HCT116 (cell line): ENCODE results near the gene PEX1. TPM values are rescaled to one million over a fixed set of nuclear protein-coding genes. Genes with fewer than 3 reads are reported as not detected.
A peak's percentile ranks its signal among the peaks of the same experiment; 100 is the strongest.

Experiments used
- ATAC-seq: fragments of 200-7000 bp; cut with Tn5 transposase; 2 replicates; pipeline ENCODE4 v1.9.1; 2020; ENCODE audit warnings: mild to moderate bottlenecking, moderate library complexity
- BruUV-seq: library from RNA; stranded (reverse); fragments of 400-500 nt; replicated peaks from 2 replicates; lab custom pipeline; 2021; lab: Mats Ljungman, UMichigan
- CTCF ChIA-PET: fragments of 300-600 bp; sonication (Branson Sonifier 250); formaldehyde crosslinking; loops from one replicate; lab custom pipeline; 2021; ENCODE audit warnings: antibody characterized with exemption; lab: Charles Lee
- POLR2A ChIA-PET: fragments of 300-600, 350-600 bp; sonication (Branson Sonifier 250); formaldehyde crosslinking; loops from one replicate; lab custom pipeline; 2021; ENCODE audit warnings: antibody characterized with exemption; lab: Charles Lee
- RAD21 ChIA-PET, 2 experiments: fragments of 300-600 bp; sonication (Branson Sonifier 250); formaldehyde crosslinking; loops; one replicate each; lab custom pipeline; 2023; ENCODE audit warnings: low total read pairs in 2 of 2; ENCODE audit not compliant: uncharacterized antibody in 2 of 2, unreplicated experiment in 2 of 2, low non-redundant PET in 1 of 2; lab: Charles Lee
- DNase-seq: peaks from one replicate; pipeline ENCODE4 v3.0.0-alpha.2; 2010; ENCODE audit warnings: low read depth, low spot score
- H2AFZ ChIP-seq: fragments of 200-600 bp; shearing (Covaris generic), sonication (generic); 2 replicates; pipeline ENCODE4 v1.6.1; 2017; ENCODE audit warnings: low read depth, mixed run types, mixed read lengths, antibody characterized with exemption, low read length; ENCODE audit not compliant: poor library complexity, severe bottlenecking
- H3K27ac ChIP-seq: 2 replicates; pipeline ENCODE4 v1.5.1; 2012; ENCODE audit warnings: low read depth, low read length
- H3K27me3 ChIP-seq: fragments of 200-600 bp; sonication (generic); 2 replicates; pipeline ENCODE4 v1.6.1; 2016; ENCODE audit warnings: mixed run types, low read length, mixed read lengths; ENCODE audit not compliant: insufficient read depth
- H3K36me3 ChIP-seq, 2 experiments: fragments of 200-500 bp in 1 of 2; fragments of 200-600 bp in 1 of 2; sonication (Bioruptor generic) in 1 of 2; sonication (generic) in 1 of 2; 2 replicates each; pipeline versions ENCODE4 v1.5.1 to v1.6.1; 2014 to 2016; ENCODE audit warnings: low read length in 2 of 2, inconsistent platforms in 1 of 2, mixed read lengths in 1 of 2, mixed run types in 1 of 2; ENCODE audit not compliant: insufficient read depth in 2 of 2, control insufficient read depth in 1 of 2
- H3K4me1 ChIP-seq, 2 experiments: fragments of 200-600 bp in 1 of 2; sonication (generic) in 1 of 2; 2 replicates each; pipeline versions ENCODE4 v1.5.1 to v1.6.1; 2012 to 2017; ENCODE audit warnings: low read length in 2 of 2, inconsistent platforms in 1 of 2, mild to moderate bottlenecking in 1 of 2, mixed read lengths in 1 of 2, mixed run types in 1 of 2, moderate library complexity in 1 of 2; ENCODE audit not compliant: insufficient read depth in 2 of 2, control insufficient read depth in 1 of 2
- H3K4me2 ChIP-seq: fragments of 200-600 bp; sonication (generic); 2 replicates; pipeline ENCODE4 v1.6.1; 2017; ENCODE audit warnings: mixed run types, low read length, mixed read lengths
- H3K4me3 ChIP-seq, 2 experiments: fragments of 200-600 bp in 1 of 2; sonication (generic) in 1 of 2; replicated peaks in 1 of 2; 2 replicates each; pipeline ENCODE4 v1.5.1; 2011 to 2016; ENCODE audit warnings: low read length in 2 of 2, control low read depth in 1 of 2, low read depth in 1 of 2, mild to moderate bottlenecking in 1 of 2, mixed read lengths in 1 of 2, mixed run types in 1 of 2
- H3K79me2 ChIP-seq: fragments of 200-600 bp; sonication (generic); 2 replicates; pipeline ENCODE4 v1.6.1; 2017; ENCODE audit warnings: mild to moderate bottlenecking, mixed run types, low read length, moderate library complexity, mixed read lengths; ENCODE audit not compliant: insufficient read depth
- H3K9ac ChIP-seq: fragments of 200-600 bp; sonication (generic); 2 replicates; pipeline ENCODE4 v1.6.1; 2016; ENCODE audit warnings: low read length, mixed read lengths
- H3K9me2 ChIP-seq: fragments of 200-600 bp; sonication (generic), shearing (Covaris generic); 2 replicates; pipeline ENCODE4 v1.6.1; 2017; ENCODE audit warnings: mixed run types, mild to moderate bottlenecking, moderate library complexity; ENCODE audit not compliant: insufficient read depth
- H3K9me3 ChIP-seq, 2 experiments: fragments of 200-500 bp in 1 of 2; fragments of 200-600 bp in 1 of 2; sonication (Bioruptor generic) in 1 of 2; sonication (generic) in 1 of 2; 2 replicates each; pipeline ENCODE4 v1.6.1; 2014 to 2017; ENCODE audit warnings: low read length in 2 of 2, mixed read lengths in 2 of 2, inconsistent platforms in 1 of 2, low read depth in 1 of 2, mild to moderate bottlenecking in 1 of 2, mixed run types in 1 of 2, moderate library complexity in 1 of 2; ENCODE audit not compliant: control insufficient read depth in 1 of 2, insufficient read depth in 1 of 2
- H4K20me1 ChIP-seq: fragments of 200-600 bp; sonication (generic), shearing (Covaris generic); 2 replicates; pipeline ENCODE4 v1.6.1; 2017; ENCODE audit warnings: mixed run types, mild to moderate bottlenecking, moderate library complexity; ENCODE audit not compliant: insufficient read depth
- CBX3 ChIP-seq: IDR thresholded peaks from 2 replicates; pipeline ENCODE4 v1.6.1; 2012; ENCODE audit warnings: low read depth
- EGR1 ChIP-seq: IDR thresholded peaks from 2 replicates; pipeline ENCODE4 v1.6.1; 2012; ENCODE audit warnings: low read depth
- ELF1 ChIP-seq: IDR thresholded peaks from 2 replicates; pipeline ENCODE4 v1.6.1; 2012; ENCODE audit warnings: low read depth, borderline replicate concordance
- EZH2 ChIP-seq: fragments of 200-600 bp; sonication (generic); IDR thresholded peaks from 2 replicates; pipeline ENCODE4 v1.6.1; 2017; ENCODE audit warnings: antibody characterized with exemption, mixed run types
- EZH2phosphoT487 ChIP-seq: fragments of 200-600 bp; IDR thresholded peaks from 2 replicates; pipeline ENCODE4 v1.6.1; 2018; ENCODE audit warnings: antibody characterized with exemption, borderline replicate concordance
- POLR2A ChIP-seq: IDR thresholded peaks from 2 replicates; pipeline ENCODE4 v1.7.0; 2011; ENCODE audit warnings: borderline replicate concordance; ENCODE audit not compliant: insufficient read depth, insufficient read length; ENCODE audit errors: extremely low read depth
- POLR2AphosphoS5 ChIP-seq: IDR thresholded peaks from 2 replicates; pipeline ENCODE4 v1.6.1; 2011; ENCODE audit warnings: mild to moderate bottlenecking, low read depth, low read length, moderate library complexity
- RAD21 ChIP-seq: IDR thresholded peaks from 2 replicates; pipeline ENCODE4 v1.6.1; 2012; ENCODE audit warnings: low read depth, mild to moderate bottlenecking
- REST ChIP-seq: IDR thresholded peaks from 2 replicates; pipeline ENCODE4 v1.6.1; 2012; ENCODE audit warnings: low read depth
- SIN3A ChIP-seq: IDR thresholded peaks from 2 replicates; pipeline ENCODE4 v1.6.1; 2012; ENCODE audit warnings: low read depth
- SP1 ChIP-seq: IDR thresholded peaks from 2 replicates; pipeline ENCODE4 v1.6.1; 2012; ENCODE audit warnings: low read depth
- TCF7L2 ChIP-seq: IDR thresholded peaks from 2 replicates; pipeline ENCODE4 v1.7.0; 2011; ENCODE audit warnings: borderline replicate concordance, inconsistent platforms; ENCODE audit not compliant: insufficient read depth, insufficient read length; ENCODE audit errors: extremely low read depth
- YY1 ChIP-seq: IDR thresholded peaks from 2 replicates; pipeline ENCODE4 v1.6.1; 2011; ENCODE audit warnings: low read length, low read depth, moderate library complexity, mild to moderate bottlenecking; ENCODE audit not compliant: insufficient replicate concordance; ENCODE audit errors: extremely low read depth
- intact Hi-C: fragments of 100-400 bp; cut with micrococcal nuclease; formaldehyde crosslinking; loops from 2 replicates; pipeline ENCODE4 v1.10.0; 2022
- total RNA-seq: library from RNA; stranded (reverse); gene quantifications from one replicate; pipeline ENCODE4 v1.2.1, GENCODE V29; 2021; ENCODE audit not compliant: unreplicated experiment
- TF ChIP-seq, protein P1 (sequence below): IDR thresholded peaks from 2 replicates; pipeline ENCODE4 v1.6.1; 2012
- TF ChIP-seq, protein P2 (sequence below), 3 experiments: fragments of 200-600 bp in 1 of 3; sonication (generic) in 1 of 3; IDR thresholded peaks in 2 of 3; conservative IDR thresholded peaks in 1 of 3; 2 replicates each; pipeline ENCODE4 v1.5.1; 2012 to 2017; ENCODE audit warnings: low read depth in 2 of 3, low read length in 2 of 3, antibody characterized with exemption in 1 of 3, borderline replicate concordance in 1 of 3, control low read depth in 1 of 3, mild to moderate bottlenecking in 1 of 3, mixed read lengths in 1 of 3, mixed run types in 1 of 3, moderate library complexity in 1 of 3; ENCODE audit not compliant: insufficient read depth in 1 of 3

Gene PEX1
- total RNA-seq, 1 experiment from 2014 or later: 13.1 TPM

- peaks cover 33% of the 10 kb centered on the region for H3K79me2 ChIP-seq
- ATAC-seq (peak; percentile 67), DNase-seq (peak; percentile 57)
- H3K9me3 ChIP-seq: no peaks in the 10 kb centered on the region
- ChIA-PET RAD21 (no interaction called here), CTCF (interaction anchor here (0.7 to 3.2 kb wide), 9 partner anchors 13 to 568 kb away, joined by 3 to 24 read pairs (median 4); partner anchors contain the start of genes ANKIB1, KRIT1 and MTERF1), POLR2A (interaction anchor here (1.1 kb wide), 1 partner anchor 315 kb away, joined by 3 read pairs; no protein-coding TSS in a partner anchor)
- BruUV-seq: TSS peak; percentile 54
- H3K27ac ChIP-seq: peak overlapping the region; percentile 87
- TF ChIP-seq YY1 (peak; percentile 60), TCF7L2 (no peak), EZH2 (no peak), SIN3A (no peak), ELF1 (peak; percentile 48), POLR2A (no peak), SP1 (0 out of 2 replicates have a peak, but pooled peaks have one; percentile 18), EGR1 (no peak; the same call in 1 of the 2 replicates), RAD21 (peak; percentile 32), CBX3 (peak; percentile 48; the same call in 1 of the 2 replicates), EZH2phosphoT487 (no peak), POLR2AphosphoS5 (peak; percentile 51; the same call in 1 of the 2 replicates), REST (no peak)
- TF ChIP-seq, protein P1, sequence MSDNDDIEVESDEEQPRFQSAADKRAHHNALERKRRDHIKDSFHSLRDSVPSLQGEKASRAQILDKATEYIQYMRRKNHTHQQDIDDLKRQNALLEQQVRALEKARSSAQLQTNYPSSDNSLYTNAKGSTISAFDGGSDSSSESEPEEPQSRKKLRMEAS: peak; percentile 8; the same call in 1 of the 2 replicates
- TF ChIP-seq, protein P2, sequence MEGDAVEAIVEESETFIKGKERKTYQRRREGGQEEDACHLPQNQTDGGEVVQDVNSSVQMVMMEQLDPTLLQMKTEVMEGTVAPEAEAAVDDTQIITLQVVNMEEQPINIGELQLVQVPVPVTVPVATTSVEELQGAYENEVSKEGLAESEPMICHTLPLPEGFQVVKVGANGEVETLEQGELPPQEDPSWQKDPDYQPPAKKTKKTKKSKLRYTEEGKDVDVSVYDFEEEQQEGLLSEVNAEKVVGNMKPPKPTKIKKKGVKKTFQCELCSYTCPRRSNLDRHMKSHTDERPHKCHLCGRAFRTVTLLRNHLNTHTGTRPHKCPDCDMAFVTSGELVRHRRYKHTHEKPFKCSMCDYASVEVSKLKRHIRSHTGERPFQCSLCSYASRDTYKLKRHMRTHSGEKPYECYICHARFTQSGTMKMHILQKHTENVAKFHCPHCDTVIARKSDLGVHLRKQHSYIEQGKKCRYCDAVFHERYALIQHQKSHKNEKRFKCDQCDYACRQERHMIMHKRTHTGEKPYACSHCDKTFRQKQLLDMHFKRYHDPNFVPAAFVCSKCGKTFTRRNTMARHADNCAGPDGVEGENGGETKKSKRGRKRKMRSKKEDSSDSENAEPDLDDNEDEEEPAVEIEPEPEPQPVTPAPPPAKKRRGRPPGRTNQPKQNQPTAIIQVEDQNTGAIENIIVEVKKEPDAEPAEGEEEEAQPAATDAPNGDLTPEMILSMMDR (IDR thresholded peaks at IDR 0.05 in 2 of 3, conservative IDR thresholded peaks at IDR 0.05 in 1 of 3; ENCODE audit: borderline replicate concordance in 1 of 3, insufficient read depth in 1 of 3, low read depth in 2 of 3, low read length in 2 of 3): peak; percentile 27 to 48 (median 34); a peak in 4 of 6 replicates
- no peaks in the 10 kb centered on the region for H3K9me2 ChIP-seq
- intact Hi-C loops: loop anchor here (5.0 to 10.0 kb wide), 2 partner anchors 271 to 1363 kb away; partner anchors contain the start of gene LRRD1
- no peaks in the 10 kb centered on the region for H3K27me3 ChIP-seq
- H3K9ac ChIP-seq: peak overlapping the region; percentile 94
- no peak overlapping the region for H2AFZ ChIP-seq
- H3K4me3 ChIP-seq: peak overlapping the region; percentile 72 to 87
- H3K4me1 ChIP-seq: peaks cover 4 to 10% of the 10 kb centered on the region in 2 experiments; a peak in 3 of 4 replicates
- peaks cover 21 to 32% of the 10 kb centered on the region in 2 experiments for H3K36me3 ChIP-seq
- peak overlapping the region; percentile 89 for H3K4me2 ChIP-seq
- no peaks in the 10 kb centered on the region for H4K20me1 ChIP-seq
Measured at GRCh38 chr7:92448205-92448747, 80.0 kb downstream of the PEX1 start.
